HepG2 (cell line): ENCODE results near the gene UTP25. TPM values are rescaled to one million over a fixed set of nuclear protein-coding genes. Genes with fewer than 3 reads are reported as not detected.

ENCODE experiments used
- ATF2 ChIP-seq: sonication (generic); formaldehyde crosslinking; IDR thresholded peaks from 2 replicates; pipeline ENCODE4 v1.4.0; 2020; ENCODE audit warnings: missing genetic modification reagents
- HOXA5 ChIP-seq: sonication (generic); formaldehyde crosslinking; IDR thresholded peaks from 2 replicates; pipeline ENCODE4 v1.4.0; 2020; ENCODE audit warnings: missing genetic modification reagents
- MAF1 ChIP-seq: sonication (generic); formaldehyde crosslinking; IDR thresholded peaks from 2 replicates; pipeline ENCODE4 v1.5.0; 2020; ENCODE audit warnings: missing genetic modification reagents, borderline replicate concordance
- ZNF296 ChIP-seq: sonication (generic); formaldehyde crosslinking; conservative IDR thresholded peaks from 2 replicates; pipeline ENCODE4 v1.5.0; 2020; ENCODE audit warnings: mild to moderate bottlenecking, missing genetic modification reagents
- ZNF468 ChIP-seq: sonication (generic); formaldehyde crosslinking; IDR thresholded peaks from 2 replicates; pipeline ENCODE4 v1.8.0; 2022; ENCODE audit warnings: mild to moderate bottlenecking, moderate library complexity, missing genetic modification reagents
- polyA plus RNA-seq, 8 experiments: library from polyadenylated mRNA; depleted of rRNA in 3 of 8; stranded (reverse) in 7 of 8; unstranded in 1 of 8; fragments of >200 nt; fragmentation: Illumina TruSeq in 4 of 8; extraction: Trizol in 4 of 8; gene quantifications; 2 replicates each; pipeline versions ENCODE4 v1.2.1 to v1.2.3, GENCODE V29; 2011 to 2016; ENCODE audit warnings: low read depth in 4 of 8, missing spikeins in 1 of 8, mixed read lengths in 1 of 8; ENCODE audit not compliant: insufficient read depth in 1 of 8
- total RNA-seq, 5 experiments: library from RNA; depleted of rRNA; stranded (reverse); fragments of >200 nt; fragmentation: Illumina TruSeq; extraction: Trizol; gene quantifications; 2 replicates each; pipeline ENCODE4 v1.2.3, GENCODE V29; 2016; ENCODE audit warnings: low read depth in 1 of 5
- TF ChIP-seq, protein P1 (sequence below): sonication (generic); formaldehyde crosslinking; IDR thresholded peaks from 2 replicates; pipeline ENCODE4 v1.4.0; 2020; ENCODE audit warnings: missing genetic modification reagents

Gene UTP25
- total and polyA plus RNA-seq, 2 of the 13 experiments (the other 11 are each of a cell fraction or from before 2014, with no cell fraction given): 4.8 to 5.7 TPM

DNA sequence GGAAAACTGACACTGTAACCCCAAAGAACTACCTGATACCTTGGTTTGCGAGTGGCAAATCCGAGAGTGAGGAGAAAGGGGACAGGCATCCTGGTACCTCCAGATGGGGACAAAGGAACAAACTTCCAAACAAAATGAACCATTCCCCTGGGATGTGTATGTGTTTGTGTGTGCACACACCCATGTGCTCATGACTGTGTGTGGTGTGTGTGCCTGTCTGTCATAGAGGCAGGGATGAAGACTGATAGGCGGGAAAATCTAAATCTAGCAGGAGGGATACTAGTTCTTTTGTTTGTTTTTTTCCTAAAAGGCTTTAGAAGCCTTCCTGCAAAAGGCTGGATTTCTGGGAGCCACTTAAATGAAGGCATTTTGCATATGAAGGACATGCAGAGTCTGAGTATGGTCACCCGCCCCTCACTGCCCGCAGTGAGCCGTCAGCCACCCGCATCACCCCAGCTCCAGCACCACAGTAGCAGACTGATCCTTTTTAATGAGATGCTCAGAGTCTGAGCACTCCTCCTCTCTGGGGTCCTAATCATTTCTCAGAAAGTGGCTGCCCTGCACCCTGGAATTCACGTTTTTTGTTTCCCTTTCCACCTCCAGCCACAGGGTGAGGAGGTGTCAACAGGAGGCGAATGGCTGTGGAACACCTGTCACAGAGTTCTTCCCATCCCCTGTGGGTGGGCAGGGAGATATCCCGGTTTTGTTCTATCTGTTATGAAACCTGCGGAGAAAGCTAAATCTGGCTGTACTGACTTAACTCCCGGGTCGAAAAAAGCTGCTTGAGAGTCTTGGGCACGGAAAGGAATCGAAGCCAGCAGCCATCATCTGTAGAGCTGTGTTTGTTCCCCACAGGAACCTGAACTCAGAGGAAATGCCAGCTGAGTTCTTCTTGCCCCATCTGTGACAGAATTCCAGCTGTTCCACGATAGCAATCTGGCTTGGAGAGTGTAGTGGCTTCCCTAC, 34.9 kb downstream of the UTP25 start (continued):
- TF ChIP-seq ZNF296 (CRISPR knock-in tag) (no peak), HOXA5 (no peak), MAF1 (CRISPR knock-in tag) (no peak), ZNF468 (CRISPR knock-in tag) (no peak), ATF2 (CRISPR knock-in tag) (no peak)
- TF ChIP-seq, protein P1, sequence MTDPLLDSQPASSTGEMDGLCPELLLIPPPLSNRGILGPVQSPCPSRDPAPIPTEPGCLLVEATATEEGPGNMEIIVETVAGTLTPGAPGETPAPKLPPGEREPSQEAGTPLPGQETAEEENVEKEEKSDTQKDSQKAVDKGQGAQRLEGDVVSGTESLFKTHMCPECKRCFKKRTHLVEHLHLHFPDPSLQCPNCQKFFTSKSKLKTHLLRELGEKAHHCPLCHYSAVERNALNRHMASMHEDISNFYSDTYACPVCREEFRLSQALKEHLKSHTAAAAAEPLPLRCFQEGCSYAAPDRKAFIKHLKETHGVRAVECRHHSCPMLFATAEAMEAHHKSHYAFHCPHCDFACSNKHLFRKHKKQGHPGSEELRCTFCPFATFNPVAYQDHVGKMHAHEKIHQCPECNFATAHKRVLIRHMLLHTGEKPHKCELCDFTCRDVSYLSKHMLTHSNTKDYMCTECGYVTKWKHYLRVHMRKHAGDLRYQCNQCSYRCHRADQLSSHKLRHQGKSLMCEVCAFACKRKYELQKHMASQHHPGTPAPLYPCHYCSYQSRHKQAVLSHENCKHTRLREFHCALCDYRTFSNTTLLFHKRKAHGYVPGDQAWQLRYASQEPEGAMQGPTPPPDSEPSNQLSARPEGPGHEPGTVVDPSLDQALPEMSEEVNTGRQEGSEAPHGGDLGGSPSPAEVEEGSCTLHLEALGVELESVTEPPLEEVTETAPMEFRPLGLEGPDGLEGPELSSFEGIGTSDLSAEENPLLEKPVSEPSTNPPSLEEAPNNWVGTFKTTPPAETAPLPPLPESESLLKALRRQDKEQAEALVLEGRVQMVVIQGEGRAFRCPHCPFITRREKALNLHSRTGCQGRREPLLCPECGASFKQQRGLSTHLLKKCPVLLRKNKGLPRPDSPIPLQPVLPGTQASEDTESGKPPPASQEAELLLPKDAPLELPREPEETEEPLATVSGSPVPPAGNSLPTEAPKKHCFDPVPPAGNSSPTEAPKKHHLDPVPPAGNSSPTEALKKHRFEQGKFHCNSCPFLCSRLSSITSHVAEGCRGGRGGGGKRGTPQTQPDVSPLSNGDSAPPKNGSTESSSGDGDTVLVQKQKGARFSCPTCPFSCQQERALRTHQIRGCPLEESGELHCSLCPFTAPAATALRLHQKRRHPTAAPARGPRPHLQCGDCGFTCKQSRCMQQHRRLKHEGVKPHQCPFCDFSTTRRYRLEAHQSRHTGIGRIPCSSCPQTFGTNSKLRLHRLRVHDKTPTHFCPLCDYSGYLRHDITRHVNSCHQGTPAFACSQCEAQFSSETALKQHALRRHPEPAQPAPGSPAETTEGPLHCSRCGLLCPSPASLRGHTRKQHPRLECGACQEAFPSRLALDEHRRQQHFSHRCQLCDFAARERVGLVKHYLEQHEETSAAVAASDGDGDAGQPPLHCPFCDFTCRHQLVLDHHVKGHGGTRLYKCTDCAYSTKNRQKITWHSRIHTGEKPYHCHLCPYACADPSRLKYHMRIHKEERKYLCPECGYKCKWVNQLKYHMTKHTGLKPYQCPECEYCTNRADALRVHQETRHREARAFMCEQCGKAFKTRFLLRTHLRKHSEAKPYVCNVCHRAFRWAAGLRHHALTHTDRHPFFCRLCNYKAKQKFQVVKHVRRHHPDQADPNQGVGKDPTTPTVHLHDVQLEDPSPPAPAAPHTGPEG: no peak
